OCI-LY3 (cell line): ENCODE data around the gene COL6A3.

Source experiments
- EZH2phosphoT487 ChIP-seq: fragments of 200-600 bp; shearing (Covaris generic); IDR thresholded peaks from 2 replicates; pipeline ENCODE4 v1.6.1; 2018; ENCODE audit warnings: antibody characterized with exemption, mixed run types, low read depth
- TF ChIP-seq, protein P1 (sequence below): fragments of 200-600, 300-600 bp; sonication (generic); IDR thresholded peaks from 2 replicates; pipeline ENCODE4 v1.5.1; 2014; ENCODE audit warnings: antibody characterized with exemption, low read length, low read depth

DNA sequence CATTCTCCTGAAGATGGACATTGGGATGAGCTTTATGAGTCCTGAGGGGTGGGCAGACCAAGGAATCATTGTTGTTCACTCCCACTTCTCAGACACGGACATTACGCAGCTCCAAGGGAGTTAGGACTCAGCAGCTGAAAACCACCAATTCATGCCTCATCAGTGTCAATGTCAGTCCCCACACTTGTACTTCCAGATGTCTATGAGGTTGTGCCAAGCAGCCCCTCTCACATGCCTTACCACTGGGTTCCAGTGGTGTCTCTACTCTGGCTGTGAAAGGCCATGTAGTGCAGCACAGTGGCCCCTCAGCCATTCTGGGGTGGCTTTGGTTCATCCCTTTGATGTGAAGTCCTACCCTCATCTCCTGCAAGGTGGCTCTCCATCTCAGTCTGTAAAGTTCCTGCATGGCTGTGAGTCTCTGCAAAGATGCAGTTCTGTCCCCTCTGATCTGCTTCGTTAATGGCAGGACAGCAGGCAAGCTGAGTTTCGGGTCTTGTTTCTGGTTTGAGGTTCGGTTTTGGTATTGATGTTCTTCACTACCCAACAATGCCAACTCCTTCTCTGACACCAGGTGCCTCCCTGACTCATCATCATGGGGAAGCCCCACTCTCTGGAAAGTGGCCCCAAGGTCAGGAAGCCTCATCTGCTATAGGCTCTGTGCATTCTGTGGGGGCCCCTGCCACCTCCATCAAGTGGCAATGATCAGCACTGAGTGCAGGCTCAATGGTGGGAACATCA is 14.0 kb upstream of the COL6A3 start:
- TF ChIP-seq, protein P1, sequence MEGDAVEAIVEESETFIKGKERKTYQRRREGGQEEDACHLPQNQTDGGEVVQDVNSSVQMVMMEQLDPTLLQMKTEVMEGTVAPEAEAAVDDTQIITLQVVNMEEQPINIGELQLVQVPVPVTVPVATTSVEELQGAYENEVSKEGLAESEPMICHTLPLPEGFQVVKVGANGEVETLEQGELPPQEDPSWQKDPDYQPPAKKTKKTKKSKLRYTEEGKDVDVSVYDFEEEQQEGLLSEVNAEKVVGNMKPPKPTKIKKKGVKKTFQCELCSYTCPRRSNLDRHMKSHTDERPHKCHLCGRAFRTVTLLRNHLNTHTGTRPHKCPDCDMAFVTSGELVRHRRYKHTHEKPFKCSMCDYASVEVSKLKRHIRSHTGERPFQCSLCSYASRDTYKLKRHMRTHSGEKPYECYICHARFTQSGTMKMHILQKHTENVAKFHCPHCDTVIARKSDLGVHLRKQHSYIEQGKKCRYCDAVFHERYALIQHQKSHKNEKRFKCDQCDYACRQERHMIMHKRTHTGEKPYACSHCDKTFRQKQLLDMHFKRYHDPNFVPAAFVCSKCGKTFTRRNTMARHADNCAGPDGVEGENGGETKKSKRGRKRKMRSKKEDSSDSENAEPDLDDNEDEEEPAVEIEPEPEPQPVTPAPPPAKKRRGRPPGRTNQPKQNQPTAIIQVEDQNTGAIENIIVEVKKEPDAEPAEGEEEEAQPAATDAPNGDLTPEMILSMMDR: no peak
- no peak for TF ChIP-seq EZH2phosphoT487
